ENCODE data around the gene SMARCA2. TPM values are rescaled to one million over a fixed set of nuclear protein-coding genes. Genes with fewer than 3 reads are reported as not detected.

SMARCA2 gene
- total and polyA plus RNA-seq, 2 donors (not counting 1 experiment from before 2014, with no cell fraction given): 75.3 to 250 TPM

DNA sequence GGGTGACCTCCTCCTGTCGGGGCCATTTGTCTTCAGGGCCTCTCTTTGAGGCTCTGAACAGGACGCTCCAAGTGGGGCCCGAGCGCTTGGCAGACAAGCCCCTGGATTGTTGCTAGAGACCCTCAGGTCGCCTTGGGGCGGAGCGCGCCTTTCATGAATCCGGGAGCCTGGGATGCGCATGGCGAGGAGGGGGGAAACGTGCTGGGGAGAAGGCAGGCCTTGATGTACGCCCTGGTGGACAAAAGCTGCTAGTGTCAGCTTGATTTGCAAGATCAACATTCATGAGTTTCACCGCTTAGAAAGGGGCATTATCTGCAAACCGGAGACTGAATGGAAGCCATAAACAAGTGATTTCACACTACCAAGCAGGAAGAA, 226.3 kb downstream of the SMARCA2 start:
- Histone ChIP-seq H3K27me3 (replicated peaks in 1 of 4; ENCODE audit: control extremely low read depth in 1 of 4, control insufficient read depth in 3 of 4, insufficient read depth in 4 of 4, low read length in 3 of 4) (peaks cover 0 to 11% (median 6%) of the 10 kb centered on the region in 4 experiments), H3K36me3 (replicated peaks in 1 of 2; ENCODE audit: control extremely low read depth in 1 of 2, control insufficient read depth in 1 of 2, extremely low read depth in 1 of 2, insufficient read depth in 2 of 2, low read length in 1 of 2) (no peaks in the 10 kb centered on the region), H3K9me3 (ENCODE audit: control extremely low read depth in 1 of 3, control insufficient read depth in 2 of 3, insufficient read depth in 1 of 3, low read length in 2 of 3) (peaks cover 0 to 2% (median 1%) of the 10 kb centered on the region in 3 donors), H3K4me3 (ENCODE audit: control extremely low read depth in 1 of 5, extremely low read depth in 1 of 5, insufficient read depth in 1 of 5, low read depth in 2 of 5, low read length in 4 of 5) (peak overlapping the region in 2 of 5 experiments; percentile 55 to 79), H4K20me1 (ENCODE audit: control insufficient read depth, insufficient read depth, low read length, poor library complexity, severe bottlenecking) (no peaks in the 10 kb centered on the region), H3K9ac (ENCODE audit: low read length) (peak overlapping the region; percentile 65), H3K4me1 (ENCODE audit: control insufficient read depth in 2 of 2, insufficient read depth in 2 of 2, low read length in 2 of 2) (peaks cover 15 to 18% of the 10 kb centered on the region in 2 donors), H3K79me2 (ENCODE audit: control insufficient read depth, insufficient read depth, low read length) (no peaks in the 10 kb centered on the region), H3K27ac (ENCODE audit: low read length in 2 of 2) (no peak overlapping the region), H3K4me2 (replicated peaks; ENCODE audit: low read depth, low read length, poor library complexity, severe bottlenecking) (peak overlapping the region; percentile 81), H2AFZ (ENCODE audit: insufficient read depth, low read depth, low read length, poor library complexity, severe bottlenecking) (peak overlapping the region; percentile 67)
- no peak for DNase-seq
- POLR2A ChIA-PET: no interaction called here
- CTCF ChIA-PET: no interaction called here
- no peak for ATAC-seq (ENCODE audit: low read depth)
- H3K9me3 Mint-ChIP-seq (ENCODE audit: insufficient read depth): peaks cover 5% of the 10 kb centered on the region
- H3K27me3 Mint-ChIP-seq: peaks cover 35% of the 10 kb centered on the region
- H3K4me1 Mint-ChIP-seq: peaks cover 19% of the 10 kb centered on the region
- 85% methylated on average over 13 of the region's 15 CpGs for WGBS (ENCODE audit: insufficient coverage)
- intact Hi-C loops (cut with micrococcal nuclease): no loop called here
- H3K4me3 Mint-ChIP-seq: peak overlapping the region; percentile 70
- TF ChIP-seq, protein P1, sequence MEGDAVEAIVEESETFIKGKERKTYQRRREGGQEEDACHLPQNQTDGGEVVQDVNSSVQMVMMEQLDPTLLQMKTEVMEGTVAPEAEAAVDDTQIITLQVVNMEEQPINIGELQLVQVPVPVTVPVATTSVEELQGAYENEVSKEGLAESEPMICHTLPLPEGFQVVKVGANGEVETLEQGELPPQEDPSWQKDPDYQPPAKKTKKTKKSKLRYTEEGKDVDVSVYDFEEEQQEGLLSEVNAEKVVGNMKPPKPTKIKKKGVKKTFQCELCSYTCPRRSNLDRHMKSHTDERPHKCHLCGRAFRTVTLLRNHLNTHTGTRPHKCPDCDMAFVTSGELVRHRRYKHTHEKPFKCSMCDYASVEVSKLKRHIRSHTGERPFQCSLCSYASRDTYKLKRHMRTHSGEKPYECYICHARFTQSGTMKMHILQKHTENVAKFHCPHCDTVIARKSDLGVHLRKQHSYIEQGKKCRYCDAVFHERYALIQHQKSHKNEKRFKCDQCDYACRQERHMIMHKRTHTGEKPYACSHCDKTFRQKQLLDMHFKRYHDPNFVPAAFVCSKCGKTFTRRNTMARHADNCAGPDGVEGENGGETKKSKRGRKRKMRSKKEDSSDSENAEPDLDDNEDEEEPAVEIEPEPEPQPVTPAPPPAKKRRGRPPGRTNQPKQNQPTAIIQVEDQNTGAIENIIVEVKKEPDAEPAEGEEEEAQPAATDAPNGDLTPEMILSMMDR (IDR thresholded peaks at IDR 0.05): peak; percentile 24
- no peak for TF ChIP-seq EZH2 (IDR thresholded peaks at IDR 0.05; ENCODE audit: borderline replicate concordance, insufficient read depth, low read depth, low read length, poor library complexity, severe bottlenecking)
- H3K27ac Mint-ChIP-seq: no peak overlapping the region

DNA sequence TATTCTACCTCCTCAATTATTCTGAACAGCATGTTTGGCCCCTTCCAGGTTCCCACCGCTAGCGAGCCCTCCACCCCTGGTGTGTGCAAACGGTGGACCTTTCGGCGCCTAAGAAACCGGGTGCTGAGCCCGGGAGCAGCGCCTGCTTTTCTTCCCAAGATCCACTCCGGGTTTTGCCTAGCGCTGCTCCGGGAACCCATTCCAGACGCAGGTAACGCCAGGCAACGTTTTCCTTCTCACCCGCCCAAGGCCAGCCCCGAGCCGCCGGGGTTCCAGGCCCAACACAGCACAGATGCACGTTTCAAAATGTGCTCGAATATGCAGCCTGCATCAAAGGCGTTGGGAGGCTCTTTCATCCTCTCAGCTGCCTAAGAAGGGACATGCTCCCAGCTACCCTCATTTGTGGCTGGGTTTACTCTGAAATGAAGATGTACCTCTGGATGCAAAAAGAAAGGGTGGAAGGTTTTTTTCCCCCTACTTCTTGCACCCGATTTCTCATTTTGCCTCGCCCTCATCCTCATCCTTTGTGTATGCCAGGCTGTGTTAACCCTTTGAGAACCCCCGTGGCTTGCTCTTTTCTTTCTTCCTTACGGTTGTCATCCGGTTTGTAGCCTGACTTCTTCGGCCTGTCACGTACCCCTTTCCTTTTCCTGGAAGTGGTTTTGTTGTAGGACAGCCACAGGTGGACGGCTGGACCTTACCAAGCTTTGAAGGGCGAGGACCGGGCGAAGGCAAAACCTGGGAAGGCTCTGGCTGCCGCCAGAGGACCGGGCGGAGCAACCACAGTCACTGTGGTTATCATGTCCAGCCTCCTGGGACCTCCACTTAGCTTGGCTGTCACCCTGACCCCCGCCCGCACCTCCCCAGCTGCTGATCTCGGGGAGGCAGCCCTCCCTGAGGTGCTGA, 226.9 kb downstream of the SMARCA2 start:
- peak overlapping the region; percentile 81 for H3K4me2 ChIP-seq (replicated peaks; ENCODE audit: low read depth, low read length, poor library complexity, severe bottlenecking)
- peaks cover 5% of the 10 kb centered on the region for H3K9me3 Mint-ChIP-seq (ENCODE audit: insufficient read depth)
- H3K4me1 Mint-ChIP-seq: peaks cover 19% of the 10 kb centered on the region
- H3K27me3 ChIP-seq (replicated peaks in 1 of 4; ENCODE audit: control extremely low read depth in 1 of 4, control insufficient read depth in 3 of 4, insufficient read depth in 4 of 4, low read length in 3 of 4): peaks cover 0 to 11% (median 6%) of the 10 kb centered on the region in 4 experiments
- TF ChIP-seq EZH2 (IDR thresholded peaks at IDR 0.05; ENCODE audit: borderline replicate concordance, insufficient read depth, low read depth, low read length, poor library complexity, severe bottlenecking): no peak
- no peak overlapping the region for H3K27ac Mint-ChIP-seq
- POLR2A ChIA-PET: no interaction called here
- CTCF ChIA-PET: no interaction called here
- H3K27me3 Mint-ChIP-seq: peaks cover 35% of the 10 kb centered on the region
- no peaks in the 10 kb centered on the region for H4K20me1 ChIP-seq (ENCODE audit: control insufficient read depth, insufficient read depth, low read length, poor library complexity, severe bottlenecking)
- peak overlapping the region; percentile 67 for H2AFZ ChIP-seq (ENCODE audit: insufficient read depth, low read depth, low read length, poor library complexity, severe bottlenecking)
- H3K9me3 ChIP-seq (ENCODE audit: control extremely low read depth in 1 of 3, control insufficient read depth in 2 of 3, insufficient read depth in 1 of 3, low read length in 2 of 3): peaks cover 0 to 2% (median 1%) of the 10 kb centered on the region in 3 donors
- DNase-seq: peak; percentile 80
- H3K9ac ChIP-seq (ENCODE audit: low read length): peak overlapping the region; percentile 65
- ATAC-seq (ENCODE audit: low read depth): peak; percentile 89
- intact Hi-C loops (cut with micrococcal nuclease): no loop called here
- H3K4me1 ChIP-seq (ENCODE audit: control insufficient read depth in 2 of 2, insufficient read depth in 2 of 2, low read length in 2 of 2): peaks cover 15 to 18% of the 10 kb centered on the region in 2 donors
- WGBS (ENCODE audit: insufficient coverage): 2% methylated on average over 35 of the region's 38 CpGs
- peak overlapping the region; percentile 20 to 79 (median 55) for H3K4me3 ChIP-seq (ENCODE audit: control extremely low read depth in 1 of 5, extremely low read depth in 1 of 5, insufficient read depth in 1 of 5, low read depth in 2 of 5, low read length in 4 of 5)
- H3K27ac ChIP-seq (ENCODE audit: low read length in 2 of 2): peak overlapping the region in 1 of 2 donors; percentile 16
- H3K36me3 ChIP-seq (replicated peaks in 1 of 2; ENCODE audit: control extremely low read depth in 1 of 2, control insufficient read depth in 1 of 2, extremely low read depth in 1 of 2, insufficient read depth in 2 of 2, low read length in 1 of 2): no peaks in the 10 kb centered on the region
- peak overlapping the region; percentile 70 for H3K4me3 Mint-ChIP-seq
- H3K79me2 ChIP-seq (ENCODE audit: control insufficient read depth, insufficient read depth, low read length): no peaks in the 10 kb centered on the region
